ENCODE measurements around the gene ABHD12B.

- no peak for TF ChIP-seq CTCF (IDR thresholded peaks at IDR 0.05; ENCODE audit: insufficient read depth, low read length)
- TF ChIP-seq POLR2AphosphoS5 (IDR thresholded peaks at IDR 0.05; ENCODE audit: low read depth) = no peak
- no peak for TF ChIP-seq REST (IDR thresholded peaks at IDR 0.05; ENCODE audit: insufficient replicate concordance, low read depth)
- no peak for TF ChIP-seq GABPA (IDR thresholded peaks at IDR 0.05; ENCODE audit: low read depth)
- no peak for TF ChIP-seq SPI1 (IDR thresholded peaks at IDR 0.05; ENCODE audit: borderline replicate concordance, low read depth)
Measured at GRCh38 chr14:50826681-50827080, 45.2 kb upstream of the ABHD12B start.

Measured in HL-60 (cell line).